ENCODE results near the gene DNAI1. TPM values are rescaled to one million over a fixed set of nuclear protein-coding genes. Genes with fewer than 3 reads are reported as not detected.
A peak's percentile ranks its signal among the peaks of the same experiment; 100 is the strongest.

DNAI1 gene
- total RNA-seq, 1 experiment from 2014 or later = 1.1 TPM

- Histone ChIP-seq H4K20me1 (ENCODE audit: insufficient read depth) (no peaks in the 10 kb centered on the region), H3K4me2 (ENCODE audit: low read length) (0 out of 2 replicates have a peak overlapping the region, but pooled peaks have one; percentile 2), H3K4me3 (replicated peaks in 1 of 2; ENCODE audit: low read depth in 1 of 2, low read length in 2 of 2) (no peak overlapping the region), H3K4me1 (ENCODE audit: control insufficient read depth in 1 of 2, insufficient read depth in 2 of 2, low read length in 2 of 2) (peaks cover 18 to 46% of the 10 kb centered on the region in 2 experiments), H3K27ac (ENCODE audit: low read depth, low read length) (no peak overlapping the region), H3K79me2 (ENCODE audit: insufficient read depth, low read length) (peaks cover 19% of the 10 kb centered on the region), H3K9me2 (ENCODE audit: insufficient read depth) (no peaks in the 10 kb centered on the region), H2AFZ (ENCODE audit: low read depth, low read length, poor library complexity, severe bottlenecking) (no peak overlapping the region), H3K27me3 (ENCODE audit: insufficient read depth, low read length) (no peaks in the 10 kb centered on the region), H3K9me3 (ENCODE audit: control insufficient read depth in 1 of 2, insufficient read depth in 1 of 2, low read depth in 1 of 2, low read length in 2 of 2) (no peaks in the 10 kb centered on the region), H3K9ac (ENCODE audit: low read length) (no peak overlapping the region), H3K36me3 (ENCODE audit: control insufficient read depth in 1 of 2, insufficient read depth in 2 of 2, low read length in 2 of 2) (no peaks in the 10 kb centered on the region)
- CTCF ChIA-PET = interaction anchor here (1.0 kb wide), 1 partner anchor 56 kb away, joined by 3 read pairs; no protein-coding TSS in a partner anchor
- RAD21 ChIA-PET (ENCODE audit: low non-redundant PET in 1 of 2, low total read pairs in 2 of 2, uncharacterized antibody in 2 of 2, unreplicated experiment in 2 of 2) = no interaction called here
- DNase-seq (ENCODE audit: low read depth, low spot score) = no peak
- TF ChIP-seq RAD21 (IDR thresholded peaks at IDR 0.05; ENCODE audit: low read depth) (no peak), MAX (IDR thresholded peaks at IDR 0.05) (no peak), POLR2AphosphoS5 (IDR thresholded peaks at IDR 0.05; ENCODE audit: low read depth, low read length) (no peak), ZFX (IDR thresholded peaks at IDR 0.05) (no peak), JUND (IDR thresholded peaks at IDR 0.05) (no peak), TCF7L2 (IDR thresholded peaks at IDR 0.05; ENCODE audit: borderline replicate concordance, extremely low read depth, insufficient read depth, insufficient read length) (no peak), CEBPB (IDR thresholded peaks at IDR 0.05; ENCODE audit: low read depth) (no peak), CBX3 (IDR thresholded peaks at IDR 0.05; ENCODE audit: low read depth) (no peak), ZNF274 (IDR thresholded peaks at IDR 0.05; ENCODE audit: low read depth, low read length) (no peak), POLR2A (IDR thresholded peaks at IDR 0.05; ENCODE audit: borderline replicate concordance, extremely low read depth, insufficient read depth, insufficient read length) (no peak), EZH2 (IDR thresholded peaks at IDR 0.05) (no peak), FOSL1 (IDR thresholded peaks at IDR 0.05; ENCODE audit: low read depth) (no peak), CTCF (IDR thresholded peaks at IDR 0.05 in 2 of 3, conservative IDR thresholded peaks at IDR 0.05 in 1 of 3; ENCODE audit: borderline replicate concordance in 1 of 3, insufficient read depth in 1 of 3, low read depth in 2 of 3, low read length in 2 of 3) (no peak), SIN3A (IDR thresholded peaks at IDR 0.05; ENCODE audit: low read depth) (no peak), SP1 (IDR thresholded peaks at IDR 0.05; ENCODE audit: low read depth) (no peak)
- TF ChIP-seq, protein P1, sequence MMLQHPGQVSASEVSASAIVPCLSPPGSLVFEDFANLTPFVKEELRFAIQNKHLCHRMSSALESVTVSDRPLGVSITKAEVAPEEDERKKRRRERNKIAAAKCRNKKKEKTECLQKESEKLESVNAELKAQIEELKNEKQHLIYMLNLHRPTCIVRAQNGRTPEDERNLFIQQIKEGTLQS (IDR thresholded peaks at IDR 0.05) = no peak
- TF ChIP-seq, protein P2, sequence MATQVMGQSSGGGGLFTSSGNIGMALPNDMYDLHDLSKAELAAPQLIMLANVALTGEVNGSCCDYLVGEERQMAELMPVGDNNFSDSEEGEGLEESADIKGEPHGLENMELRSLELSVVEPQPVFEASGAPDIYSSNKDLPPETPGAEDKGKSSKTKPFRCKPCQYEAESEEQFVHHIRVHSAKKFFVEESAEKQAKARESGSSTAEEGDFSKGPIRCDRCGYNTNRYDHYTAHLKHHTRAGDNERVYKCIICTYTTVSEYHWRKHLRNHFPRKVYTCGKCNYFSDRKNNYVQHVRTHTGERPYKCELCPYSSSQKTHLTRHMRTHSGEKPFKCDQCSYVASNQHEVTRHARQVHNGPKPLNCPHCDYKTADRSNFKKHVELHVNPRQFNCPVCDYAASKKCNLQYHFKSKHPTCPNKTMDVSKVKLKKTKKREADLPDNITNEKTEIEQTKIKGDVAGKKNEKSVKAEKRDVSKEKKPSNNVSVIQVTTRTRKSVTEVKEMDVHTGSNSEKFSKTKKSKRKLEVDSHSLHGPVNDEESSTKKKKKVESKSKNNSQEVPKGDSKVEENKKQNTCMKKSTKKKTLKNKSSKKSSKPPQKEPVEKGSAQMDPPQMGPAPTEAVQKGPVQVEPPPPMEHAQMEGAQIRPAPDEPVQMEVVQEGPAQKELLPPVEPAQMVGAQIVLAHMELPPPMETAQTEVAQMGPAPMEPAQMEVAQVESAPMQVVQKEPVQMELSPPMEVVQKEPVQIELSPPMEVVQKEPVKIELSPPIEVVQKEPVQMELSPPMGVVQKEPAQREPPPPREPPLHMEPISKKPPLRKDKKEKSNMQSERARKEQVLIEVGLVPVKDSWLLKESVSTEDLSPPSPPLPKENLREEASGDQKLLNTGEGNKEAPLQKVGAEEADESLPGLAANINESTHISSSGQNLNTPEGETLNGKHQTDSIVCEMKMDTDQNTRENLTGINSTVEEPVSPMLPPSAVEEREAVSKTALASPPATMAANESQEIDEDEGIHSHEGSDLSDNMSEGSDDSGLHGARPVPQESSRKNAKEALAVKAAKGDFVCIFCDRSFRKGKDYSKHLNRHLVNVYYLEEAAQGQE (IDR thresholded peaks at IDR 0.05; ENCODE audit: low read depth) = no peak
- TF ChIP-seq, protein P3, sequence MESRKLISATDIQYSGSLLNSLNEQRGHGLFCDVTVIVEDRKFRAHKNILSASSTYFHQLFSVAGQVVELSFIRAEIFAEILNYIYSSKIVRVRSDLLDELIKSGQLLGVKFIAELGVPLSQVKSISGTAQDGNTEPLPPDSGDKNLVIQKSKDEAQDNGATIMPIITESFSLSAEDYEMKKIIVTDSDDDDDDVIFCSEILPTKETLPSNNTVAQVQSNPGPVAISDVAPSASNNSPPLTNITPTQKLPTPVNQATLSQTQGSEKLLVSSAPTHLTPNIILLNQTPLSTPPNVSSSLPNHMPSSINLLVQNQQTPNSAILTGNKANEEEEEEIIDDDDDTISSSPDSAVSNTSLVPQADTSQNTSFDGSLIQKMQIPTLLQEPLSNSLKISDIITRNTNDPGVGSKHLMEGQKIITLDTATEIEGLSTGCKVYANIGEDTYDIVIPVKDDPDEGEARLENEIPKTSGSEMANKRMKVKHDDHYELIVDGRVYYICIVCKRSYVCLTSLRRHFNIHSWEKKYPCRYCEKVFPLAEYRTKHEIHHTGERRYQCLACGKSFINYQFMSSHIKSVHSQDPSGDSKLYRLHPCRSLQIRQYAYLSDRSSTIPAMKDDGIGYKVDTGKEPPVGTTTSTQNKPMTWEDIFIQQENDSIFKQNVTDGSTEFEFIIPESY (IDR thresholded peaks at IDR 0.05; ENCODE audit: extremely low read depth, insufficient replicate concordance, low read length) = no peak
- BruUV-seq (replicated peaks) = no TSS peak
- no peak for ATAC-seq
- POLR2A ChIA-PET = no interaction called here
- intact Hi-C loops (cut with micrococcal nuclease) = loop anchor here (5.0 to 10.0 kb wide), 2 partner anchors 42 to 415 kb away; partner anchors contain the start of gene UBAP2
Measured at GRCh38 chr9:34459941-34460340, 1.3 kb downstream of the DNAI1 start.
